GM18867 (cell line): ENCODE results near the gene C5.
"Not testable (repeated sequence)": the region's sequence is repeated elsewhere in the genome, so short reads cannot be mapped to it uniquely, and the experiment has no call there.

ENCODE experiments used
- ATAC-seq: cut with Tn5 transposase; IDR thresholded peaks from one replicate; pipeline ENCODE4 v1.9.1; 2021; ENCODE audit warnings: mild to moderate bottlenecking, moderate library complexity; ENCODE audit not compliant: unreplicated experiment

The C5 gene

GRCh38 chr9:121050128-121050988 is at the start of gene C5:
TSS of gene C5 (minus strand) at chr9:121050275. CDS start at chr9:121050246, 29 bp downstream.
- no peak for ATAC-seq

- ATAC-seq = no peak
Observed at GRCh38 chr9:121098567-121099198, 48.6 kb upstream of the C5 start.

GRCh38 chr9:121095057-121095456 is 45.0 kb upstream of the C5 start:
- no peak for ATAC-seq

- not testable (repeated sequence) for ATAC-seq
Observed at GRCh38 chr9:121090743-121091142, 40.7 kb upstream of the C5 start.

- ATAC-seq = no peak
Observed at GRCh38 chr9:121088576-121088975, 38.5 kb upstream of the C5 start.

GRCh38 chr9:121085661-121086060 is 35.6 kb upstream of the C5 start:
- ATAC-seq = no peak

GRCh38 chr9:121082075-121082474 is 32.0 kb upstream of the C5 start:
- ATAC-seq = no peak

- peak; percentile 6 for ATAC-seq
Observed at GRCh38 chr9:121075251-121076036, 25.4 kb upstream of the C5 start.

- peak; percentile 61 for ATAC-seq
Observed at GRCh38 chr9:121074370-121075250, 24.5 kb upstream of the C5 start, which contains the start of gene CNTRL. TSS of gene CNTRL (plus strand) at chr9:121074955. CDS start at chr9:121088327, 13,372 bp downstream.

- ATAC-seq = no peak
Observed at GRCh38 chr9:121073038-121073437, 23.0 kb upstream of the C5 start.

- ATAC-seq = peak; percentile 48
Observed at GRCh38 chr9:121071756-121072421, 21.8 kb upstream of the C5 start.

- ATAC-seq = peak; percentile 20
Observed at GRCh38 chr9:121071370-121071755, 21.3 kb upstream of the C5 start.

GRCh38 chr9:121069396-121069795 is 19.3 kb upstream of the C5 start:
- no peak for ATAC-seq

GRCh38 chr9:121067640-121068039 is 17.6 kb upstream of the C5 start:
- no peak for ATAC-seq

- no peak for ATAC-seq
Observed at GRCh38 chr9:121066850-121067249, 16.8 kb upstream of the C5 start.

- ATAC-seq = no peak
Observed at GRCh38 chr9:121059998-121060636, 10.0 kb upstream of the C5 start.

GRCh38 chr9:121059513-121059912 is 9.4 kb upstream of the C5 start:
- no peak for ATAC-seq

GRCh38 chr9:121057821-121058220 is 7.7 kb upstream of the C5 start:
- ATAC-seq = no peak

- ATAC-seq = no peak
Observed at GRCh38 chr9:121055642-121056143, 5.6 kb upstream of the C5 start.
